ENCODE measurements around the gene PLXND1.

DNA sequence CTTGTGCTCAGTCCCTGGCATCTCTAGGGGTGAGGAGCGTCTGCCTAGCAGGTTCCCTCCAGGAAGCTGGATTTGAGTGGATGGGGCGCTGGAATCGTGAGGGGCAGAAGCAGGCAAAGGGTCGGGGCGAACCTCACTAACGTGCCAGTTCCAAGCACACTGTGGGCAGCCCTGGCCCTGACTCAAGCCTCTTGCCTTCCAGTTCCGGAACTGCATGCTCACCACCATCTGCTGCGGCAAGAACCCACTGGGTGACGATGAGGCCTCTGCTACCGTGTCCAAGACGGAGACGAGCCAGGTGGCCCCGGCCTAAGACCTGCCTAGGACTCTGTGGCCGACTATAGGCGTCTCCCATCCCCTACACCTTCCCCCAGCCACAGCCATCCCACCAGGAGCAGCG, 73.1 kb downstream of the PLXND1 start:
- no peak for TF ChIP-seq GATA2 (IDR thresholded peaks at IDR 0.05; ENCODE audit: low read depth, low read length)
- TF ChIP-seq GATA3 (IDR thresholded peaks at IDR 0.05; ENCODE audit: low read depth, low read length): no peak
